Hematopoietic multipotent progenitor cell treated with erythropoietin and hydrocortisone succinate and interleukin-3 and kit ligand, for 4 days (in vitro differentiated cells): ENCODE data around the gene RAPGEF1.
A peak's percentile ranks its signal among the peaks of the same experiment; 100 is the strongest.

Source experiments
- DNase-seq: peaks from one replicate; pipeline ENCODE4 v3.0.0-alpha.2; 2015

Gene RAPGEF1

GRCh38 chr9:131745610-131746009 lies 5.7 kb upstream of the RAPGEF1 start:
- DNase-seq = no peak

GRCh38 chr9:131744720-131745201 lies 4.9 kb upstream of the RAPGEF1 start:
- DNase-seq = no peak

GRCh38 chr9:131744171-131744719 lies 4.4 kb upstream of the RAPGEF1 start:
- DNase-seq = peak; percentile 43

- no peak for DNase-seq
Observed at GRCh38 chr9:131743501-131743900, 3.6 kb upstream of the RAPGEF1 start.

GRCh38 chr9:131743096-131743495 lies 3.2 kb upstream of the RAPGEF1 start:
- DNase-seq = no peak

- DNase-seq = no peak
Observed at GRCh38 chr9:131740898-131741297, 1.0 kb upstream of the RAPGEF1 start.

- DNase-seq = peak; percentile 70
Observed at GRCh38 chr9:131739133-131739958, 530 bp downstream of the RAPGEF1 start.

GRCh38 chr9:131738293-131739132 lies 1.4 kb downstream of the RAPGEF1 start:
- no peak for DNase-seq

- no peak for DNase-seq
Observed at GRCh38 chr9:131737426-131737825, 2.5 kb downstream of the RAPGEF1 start.

GRCh38 chr9:131736431-131736830 lies 3.4 kb downstream of the RAPGEF1 start:
- peak; percentile 29 for DNase-seq

- no peak for DNase-seq
Observed at GRCh38 chr9:131735238-131736128, 4.4 kb downstream of the RAPGEF1 start.

- DNase-seq = no peak
Observed at GRCh38 chr9:131734781-131735180, 5.1 kb downstream of the RAPGEF1 start.

- DNase-seq = peak; percentile 85
Observed at GRCh38 chr9:131734165-131734610, 5.7 kb downstream of the RAPGEF1 start.

GRCh38 chr9:131733541-131734061 lies 6.3 kb downstream of the RAPGEF1 start:
- DNase-seq = peak; percentile 95

- peak; percentile 85 for DNase-seq
Observed at GRCh38 chr9:131732636-131733289, 7.1 kb downstream of the RAPGEF1 start.

GRCh38 chr9:131732061-131732526 lies 7.8 kb downstream of the RAPGEF1 start:
- peak; percentile 19 for DNase-seq

GRCh38 chr9:131731644-131732043 lies 8.2 kb downstream of the RAPGEF1 start:
- DNase-seq = no peak

- DNase-seq = no peak
Observed at GRCh38 chr9:131731237-131731636, 8.6 kb downstream of the RAPGEF1 start.

GRCh38 chr9:131728961-131729360 lies 10.9 kb downstream of the RAPGEF1 start:
- DNase-seq = no peak

GRCh38 chr9:131728546-131728910 lies 11.3 kb downstream of the RAPGEF1 start:
- DNase-seq = no peak

- no peak for DNase-seq
Observed at GRCh38 chr9:131727795-131728545, 11.9 kb downstream of the RAPGEF1 start.
